ENCODE results near the gene KLHDC7B. TPM values are rescaled to one million over a fixed set of nuclear protein-coding genes. Genes with fewer than 3 reads are reported as not detected.
A peak's percentile ranks its signal among the peaks of the same experiment; 100 is the strongest.

Gene KLHDC7B
- total and polyA plus RNA-seq, 4 experiments from 2014 or later: 4.3 to 7.5 (median 7.3) TPM

DNA sequence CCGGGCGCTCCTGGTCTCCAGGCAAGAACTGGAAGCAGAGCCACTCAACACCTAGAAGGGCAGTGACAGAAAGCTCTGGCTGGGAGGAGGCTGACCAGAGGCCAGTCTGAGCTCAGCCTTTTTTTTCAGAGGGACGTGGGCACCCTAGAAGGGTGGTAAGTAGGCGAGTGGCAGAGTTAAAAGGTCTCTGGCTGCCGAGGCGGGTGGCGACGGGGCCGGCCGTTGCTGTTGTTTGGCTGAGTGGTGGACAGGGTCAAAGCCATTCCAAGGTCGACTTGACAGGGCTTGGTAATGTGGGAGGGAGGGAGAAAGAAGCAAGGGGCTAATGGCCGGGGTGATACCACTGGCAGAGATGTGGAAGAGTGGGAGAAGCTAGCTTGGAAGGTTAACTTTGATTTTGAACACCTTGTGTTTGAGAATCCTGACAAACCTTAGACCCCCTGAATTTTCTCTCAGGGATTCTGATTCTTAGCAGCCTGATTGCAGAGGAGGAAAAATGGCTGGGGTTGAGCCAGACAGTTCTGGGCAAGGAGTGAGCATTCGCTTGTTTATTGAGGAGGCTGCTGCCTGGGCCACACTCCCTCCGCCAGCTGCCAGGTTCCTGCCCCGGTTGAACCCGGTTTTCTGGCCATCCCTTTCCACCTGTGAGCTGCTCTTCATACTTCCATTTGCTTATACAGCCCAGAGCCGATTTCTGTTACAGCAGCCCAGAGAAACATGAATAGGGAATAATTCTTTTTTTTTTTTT is 17.9 kb downstream of the KLHDC7B start:
- no peaks in the 10 kb centered on the region for H3K9me3 ChIP-seq (ENCODE audit: control insufficient read depth in 1 of 2, low read length in 2 of 2)
- CTCF ChIA-PET (ENCODE audit: partially characterized antibody): interaction anchor here (0.6 to 4.5 kb wide), 26 partner anchors 10 to 222 kb away, joined by 3 to 33 read pairs (median 5); partner anchors contain the start of genes CHKB, KLHDC7B, LMF2 and NCAPH2
- H3K4me1 ChIP-seq (ENCODE audit: insufficient read depth, low read length): peaks cover 8% of the 10 kb centered on the region
- Mint-ChIP-seq H3K4me3 (peak overlapping the region; percentile 92 to 97 (median 95)), H3K36me3 (peaks cover 2 to 3% of the 10 kb centered on the region in 2 donors), H3K4me1 (peaks cover 13 to 25% (median 20%) of the 10 kb centered on the region in 4 donors), H3K9me3 (no peaks in the 10 kb centered on the region), H3K27me3 (peaks cover 0 to 2% of the 10 kb centered on the region in 2 donors), H3K27ac (peak overlapping the region; percentile 78 to 96 (median 91))
- H3K4me3 ChIP-seq (ENCODE audit: low read length in 2 of 2): peak overlapping the region; percentile 62 to 78
- H3K36me3 ChIP-seq (ENCODE audit: insufficient read depth, low read length): peaks cover 1% of the 10 kb centered on the region
- no peak for DNase-seq
- no peaks in the 10 kb centered on the region for H3K27me3 ChIP-seq (ENCODE audit: insufficient read depth, low read length)
- intact Hi-C loops (cut with micrococcal nuclease): loop anchor here (1.0 to 2.0 kb wide), 3 partner anchors 19 to 319 kb away; partner anchors contain the start of gene KLHDC7B
- H3K27ac ChIP-seq (ENCODE audit: low read depth, low read length): peak overlapping the region; percentile 55
- POLR2A ChIA-PET (ENCODE audit: partially characterized antibody): interaction anchor here (1.2 to 4.8 kb wide), 18 partner anchors 10 to 313 kb away, joined by 3 to 65 read pairs (median 8); partner anchors contain the start of genes CHKB, CPT1B, HDAC10 and KLHDC7B

DNA sequence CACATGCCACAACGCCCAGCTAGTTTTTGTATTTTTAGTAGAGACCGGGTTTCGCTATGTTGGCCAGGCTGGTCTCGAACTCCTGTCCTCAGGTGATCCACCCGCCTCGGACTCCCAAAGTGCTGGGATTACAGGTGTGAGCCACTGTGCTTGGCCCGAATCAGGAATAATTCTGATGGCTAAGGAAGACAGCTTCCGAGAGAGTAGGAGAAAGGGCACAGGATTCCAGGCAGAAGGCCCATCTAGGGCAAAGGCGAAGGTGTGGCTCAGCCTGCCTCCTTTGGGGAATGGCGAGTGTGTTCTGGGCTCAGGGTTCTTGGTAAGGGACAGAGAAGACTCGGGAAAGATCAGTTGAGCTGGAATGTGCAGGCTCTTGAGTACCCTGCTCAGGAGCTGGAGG is 18.6 kb downstream of the KLHDC7B start:
- DNase-seq: no peak
- H3K36me3 Mint-ChIP-seq: peaks cover 6 to 8% of the 10 kb centered on the region in 2 donors
- no peaks in the 10 kb centered on the region for H3K27me3 ChIP-seq (ENCODE audit: insufficient read depth, low read length)
- no peaks in the 10 kb centered on the region for H3K9me3 ChIP-seq (ENCODE audit: control insufficient read depth in 1 of 2, low read length in 2 of 2)
- intact Hi-C loops (cut with micrococcal nuclease): no loop called here
- peaks cover 13 to 25% (median 20%) of the 10 kb centered on the region in 4 donors for H3K4me1 Mint-ChIP-seq
- peaks cover 7% of the 10 kb centered on the region for H3K36me3 ChIP-seq (ENCODE audit: insufficient read depth, low read length)
- peaks cover 0 to 2% of the 10 kb centered on the region in 2 donors for H3K27me3 Mint-ChIP-seq
- H3K4me3 Mint-ChIP-seq: peak overlapping the region in 3 of 8 donors; percentile 8 to 33 (median 12)
- no peaks in the 10 kb centered on the region for H3K9me3 Mint-ChIP-seq
- H3K27ac Mint-ChIP-seq: no peak overlapping the region
- POLR2A ChIA-PET (ENCODE audit: partially characterized antibody): interaction anchor here (0.6 to 4.8 kb wide), 10 partner anchors 16 to 95 kb away, joined by 3 to 65 read pairs (median 12); partner anchors contain the start of genes CHKB, CPT1B, LMF2 and NCAPH2
- CTCF ChIA-PET (ENCODE audit: partially characterized antibody): interaction anchor here (0.6 to 4.5 kb wide), 9 partner anchors 12 to 112 kb away, joined by 3 to 33 read pairs (median 9); partner anchors contain the start of gene SCO2
- H3K4me3 ChIP-seq (ENCODE audit: low read length in 2 of 2): no peak overlapping the region
- H3K4me1 ChIP-seq (ENCODE audit: insufficient read depth, low read length): peaks cover 8% of the 10 kb centered on the region
- H3K27ac ChIP-seq (ENCODE audit: low read depth, low read length): no peak overlapping the region

DNA sequence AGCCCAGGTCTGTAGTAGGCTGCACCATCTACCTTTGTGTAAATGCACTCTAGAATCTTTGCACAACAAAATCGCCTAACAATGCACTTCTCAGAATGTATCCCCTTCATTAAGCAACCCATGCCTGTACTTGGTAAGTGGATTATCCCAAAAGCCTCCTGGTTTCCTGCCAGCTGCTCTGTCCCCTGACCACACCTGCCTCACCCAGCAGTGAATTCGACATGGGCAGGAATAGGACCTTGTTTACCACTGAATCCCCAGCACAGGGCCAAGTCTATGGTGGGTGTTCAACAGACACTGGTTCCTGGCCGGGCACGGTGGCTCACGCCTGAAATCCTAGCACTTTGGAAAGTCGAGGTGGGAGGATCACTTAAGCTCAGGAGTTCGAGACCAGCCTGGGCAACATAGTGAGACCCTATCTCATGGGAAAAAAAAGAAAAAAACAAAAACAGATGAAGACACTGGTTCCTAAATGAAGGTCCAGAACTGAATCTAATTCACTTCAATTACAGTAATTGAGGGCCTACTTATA is 22.1 kb downstream of the KLHDC7B start:
- H3K4me3 ChIP-seq (ENCODE audit: low read length in 2 of 2): no peak overlapping the region
- no peak for DNase-seq
- peaks cover 25% of the 10 kb centered on the region for H3K36me3 ChIP-seq (ENCODE audit: insufficient read depth, low read length)
- Mint-ChIP-seq H3K27ac (no peak overlapping the region), H3K27me3 (peaks cover 0 to 2% of the 10 kb centered on the region in 2 donors), H3K4me3 (no peak overlapping the region), H3K36me3 (peaks cover 21 to 24% of the 10 kb centered on the region in 2 donors), H3K9me3 (no peaks in the 10 kb centered on the region), H3K4me1 (peaks cover 8 to 11% (median 10%) of the 10 kb centered on the region in 4 donors)
- CTCF ChIA-PET (ENCODE audit: partially characterized antibody): no interaction called here
- POLR2A ChIA-PET (ENCODE audit: partially characterized antibody): no interaction called here
- no peaks in the 10 kb centered on the region for H3K9me3 ChIP-seq (ENCODE audit: control insufficient read depth in 1 of 2, low read length in 2 of 2)
- peaks cover 8% of the 10 kb centered on the region for H3K4me1 ChIP-seq (ENCODE audit: insufficient read depth, low read length)
- intact Hi-C loops (cut with micrococcal nuclease): no loop called here
- H3K27me3 ChIP-seq (ENCODE audit: insufficient read depth, low read length): no peaks in the 10 kb centered on the region
- H3K27ac ChIP-seq (ENCODE audit: low read depth, low read length): no peak overlapping the region

DNA sequence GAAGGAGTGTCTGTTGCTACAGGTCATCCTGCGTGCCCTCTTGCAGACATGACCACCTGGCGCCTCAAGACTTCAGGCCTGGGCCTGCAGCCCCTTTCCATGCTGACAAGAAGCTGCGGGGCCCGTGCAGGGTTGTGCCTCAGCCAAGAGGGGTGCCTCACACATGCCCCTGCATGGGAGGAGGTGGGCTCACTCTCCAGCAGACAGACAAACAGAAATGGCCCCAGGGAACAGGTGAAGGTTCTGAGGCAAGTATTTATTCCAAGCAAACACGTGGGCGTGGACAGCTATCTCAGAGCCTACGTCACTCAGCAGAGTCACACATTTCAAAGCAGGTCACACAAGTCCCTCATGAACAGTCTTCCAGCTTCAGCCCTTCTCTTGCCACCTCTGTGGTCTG is 22.9 kb downstream of the KLHDC7B start:
- Histone ChIP-seq H3K4me3 (ENCODE audit: low read length in 2 of 2) (no peak overlapping the region), H3K9me3 (ENCODE audit: control insufficient read depth in 1 of 2, low read length in 2 of 2) (no peaks in the 10 kb centered on the region), H3K27ac (ENCODE audit: low read depth, low read length) (no peak overlapping the region), H3K27me3 (ENCODE audit: insufficient read depth, low read length) (no peaks in the 10 kb centered on the region), H3K4me1 (ENCODE audit: insufficient read depth, low read length) (peaks cover 1% of the 10 kb centered on the region), H3K36me3 (ENCODE audit: insufficient read depth, low read length) (peaks cover 25% of the 10 kb centered on the region)
- DNase-seq: no peak
- CTCF ChIA-PET (ENCODE audit: partially characterized antibody): no interaction called here
- intact Hi-C loops (cut with micrococcal nuclease): no loop called here
- no peak overlapping the region for H3K4me3 Mint-ChIP-seq
- POLR2A ChIA-PET (ENCODE audit: partially characterized antibody): interaction anchor here (0.6 kb wide), 1 partner anchor 14 kb away, joined by 3 read pairs; the partner anchor contains the start of gene CHKB
- H3K36me3 Mint-ChIP-seq: peaks cover 20 to 24% of the 10 kb centered on the region in 2 donors
- peaks cover 0 to 2% of the 10 kb centered on the region in 2 donors for H3K27me3 Mint-ChIP-seq
- H3K4me1 Mint-ChIP-seq: peaks cover 1 to 2% (median 2%) of the 10 kb centered on the region in 4 donors
- H3K27ac Mint-ChIP-seq: no peak overlapping the region
- H3K9me3 Mint-ChIP-seq: no peaks in the 10 kb centered on the region

DNA sequence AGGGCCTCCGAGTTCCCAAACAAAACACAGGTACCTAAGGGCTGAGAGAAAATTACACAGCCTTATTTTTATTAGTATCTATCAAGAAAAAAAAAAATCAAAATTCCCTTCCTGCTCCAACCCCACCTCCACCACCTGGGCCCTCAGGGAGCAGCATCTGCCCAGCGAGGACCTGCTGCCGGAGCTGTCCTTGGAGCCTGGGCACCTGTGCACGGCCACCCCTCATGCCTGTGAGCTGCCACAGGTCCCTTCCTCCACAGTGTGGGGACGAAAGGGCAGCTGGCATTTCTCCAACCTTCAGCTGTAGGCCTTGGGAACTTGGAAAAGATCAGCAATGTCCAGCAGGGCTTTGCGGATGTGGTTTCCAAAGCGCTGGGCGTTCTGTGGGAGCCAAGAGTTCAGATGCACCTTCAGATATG is 23.4 kb downstream of the KLHDC7B start:
- no peak for DNase-seq
- Histone ChIP-seq H3K27me3 (ENCODE audit: insufficient read depth, low read length) (no peaks in the 10 kb centered on the region), H3K4me1 (ENCODE audit: insufficient read depth, low read length) (no peaks in the 10 kb centered on the region), H3K4me3 (ENCODE audit: low read length in 2 of 2) (no peak overlapping the region), H3K9me3 (ENCODE audit: control insufficient read depth in 1 of 2, low read length in 2 of 2) (no peaks in the 10 kb centered on the region), H3K36me3 (ENCODE audit: insufficient read depth, low read length) (peaks cover 25% of the 10 kb centered on the region), H3K27ac (ENCODE audit: low read depth, low read length) (no peak overlapping the region)
- Mint-ChIP-seq H3K27me3 (peaks cover 0 to 2% of the 10 kb centered on the region in 2 donors), H3K36me3 (peaks cover 20 to 24% of the 10 kb centered on the region in 2 donors), H3K4me1 (no peaks in the 10 kb centered on the region), H3K4me3 (no peak overlapping the region), H3K9me3 (no peaks in the 10 kb centered on the region), H3K27ac (peak overlapping the region in 1 of 7 donors; percentile 25)
- POLR2A ChIA-PET (ENCODE audit: partially characterized antibody): interaction anchor here (0.6 kb wide), 1 partner anchor 14 kb away, joined by 3 read pairs; the partner anchor contains the start of gene CHKB
- CTCF ChIA-PET (ENCODE audit: partially characterized antibody): no interaction called here
- intact Hi-C loops (cut with micrococcal nuclease): no loop called here

DNA sequence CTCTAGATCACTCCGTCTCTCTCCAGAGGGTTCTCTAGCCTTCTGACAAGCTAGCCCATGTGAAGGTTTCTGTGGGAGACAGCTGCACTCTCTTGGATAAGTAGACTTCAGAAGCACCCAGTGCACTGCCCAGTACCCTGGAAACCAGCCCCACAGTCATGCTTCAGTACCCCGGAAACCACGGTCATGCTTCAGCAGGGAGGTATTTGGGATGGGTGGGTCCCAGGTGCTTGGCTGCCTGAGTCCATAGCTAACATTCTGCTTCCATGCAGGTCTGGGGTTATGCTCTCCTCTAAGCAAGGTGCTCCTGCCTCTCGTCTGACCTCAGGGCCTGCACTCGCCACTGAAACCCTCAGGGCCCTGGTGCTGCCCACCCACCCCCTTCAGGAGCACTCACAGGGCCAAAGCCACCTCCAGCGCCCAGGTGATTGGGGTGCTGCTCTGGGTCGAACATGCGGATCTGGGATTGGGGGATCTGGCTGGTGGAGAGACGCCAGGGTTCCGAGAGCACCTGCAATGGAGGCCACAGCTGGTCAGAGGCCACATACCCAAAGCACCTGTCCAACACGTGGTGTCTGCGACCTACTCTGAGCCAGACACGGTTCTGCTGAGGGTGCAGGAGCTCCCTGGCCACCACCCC is 24.3 kb downstream of the KLHDC7B start:
- peaks cover 25% of the 10 kb centered on the region for H3K36me3 ChIP-seq (ENCODE audit: insufficient read depth, low read length)
- Mint-ChIP-seq H3K9me3 (no peaks in the 10 kb centered on the region), H3K4me3 (no peak overlapping the region), H3K4me1 (no peaks in the 10 kb centered on the region), H3K36me3 (peaks cover 20 to 24% of the 10 kb centered on the region in 2 donors), H3K27me3 (no peaks in the 10 kb centered on the region), H3K27ac (no peak overlapping the region)
- no peaks in the 10 kb centered on the region for H3K27me3 ChIP-seq (ENCODE audit: insufficient read depth, low read length)
- POLR2A ChIA-PET (ENCODE audit: partially characterized antibody): interaction anchor here (1.0 to 1.5 kb wide), 2 partner anchors 25 to 44 kb away, joined by 4 read pairs; partner anchors contain the start of gene SCO2
- no peaks in the 10 kb centered on the region for H3K9me3 ChIP-seq (ENCODE audit: control insufficient read depth in 1 of 2, low read length in 2 of 2)
- no peaks in the 10 kb centered on the region for H3K4me1 ChIP-seq (ENCODE audit: insufficient read depth, low read length)
- intact Hi-C loops (cut with micrococcal nuclease): no loop called here
- no peak overlapping the region for H3K4me3 ChIP-seq (ENCODE audit: low read length in 2 of 2)
- CTCF ChIA-PET (ENCODE audit: partially characterized antibody): interaction anchor here (1.0 kb wide), 1 partner anchor 45 kb away, joined by 3 read pairs; the partner anchor contains the start of gene SCO2
- no peak overlapping the region for H3K27ac ChIP-seq (ENCODE audit: low read depth, low read length)
- DNase-seq: no peak

All from CD4-positive, alpha-beta memory T cell (primary cell).